Measurements from ENCODE around the gene MITF.

MITF gene

DNA sequence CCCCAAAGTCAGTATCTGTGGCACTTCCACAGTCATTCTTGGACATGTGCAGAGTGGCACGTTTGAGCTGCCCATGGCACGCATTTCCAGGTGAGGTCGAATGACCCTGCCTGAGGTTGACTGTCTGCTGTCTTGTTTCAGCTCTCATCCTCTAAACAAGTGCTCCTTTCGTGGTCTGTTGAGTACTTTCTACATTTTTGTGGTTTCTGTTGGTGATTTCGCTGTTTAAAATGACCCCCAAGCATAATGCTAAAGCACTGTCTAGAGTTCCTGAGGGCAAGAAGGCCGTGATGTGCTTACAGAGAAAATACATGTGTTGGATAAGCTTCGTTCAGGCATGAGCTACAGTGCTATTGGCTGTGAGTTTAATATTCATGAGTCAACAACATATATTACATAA is 220.3 kb downstream of the MITF start:
- no peak for TF ChIP-seq CTCF (conservative IDR thresholded peaks at IDR 0.05; ENCODE audit: low read depth, low read length)

GRCh38 chr3:69961706-69962439 is 222.6 kb downstream of the MITF start:
- DNase-seq (ENCODE audit: low read depth): no peak
- H3K4me3 ChIP-seq (ENCODE audit: low read depth, low read length): no peak overlapping the region
- no peak for TF ChIP-seq CTCF (conservative IDR thresholded peaks at IDR 0.05; ENCODE audit: low read depth, low read length)

More for the DNA sequence above, 220.3 kb downstream of the MITF start:
- no peak overlapping the region for H3K4me3 ChIP-seq (ENCODE audit: low read depth, low read length)
- no peak for DNase-seq (ENCODE audit: low read depth)

- DNase-seq (ENCODE audit: low read depth): no peak
- H3K4me3 ChIP-seq (ENCODE audit: low read depth, low read length): no peak overlapping the region
- TF ChIP-seq CTCF (conservative IDR thresholded peaks at IDR 0.05; ENCODE audit: low read depth, low read length): no peak
Measured at GRCh38 chr3:69963643-69964042, 224.4 kb downstream of the MITF start.

DNA sequence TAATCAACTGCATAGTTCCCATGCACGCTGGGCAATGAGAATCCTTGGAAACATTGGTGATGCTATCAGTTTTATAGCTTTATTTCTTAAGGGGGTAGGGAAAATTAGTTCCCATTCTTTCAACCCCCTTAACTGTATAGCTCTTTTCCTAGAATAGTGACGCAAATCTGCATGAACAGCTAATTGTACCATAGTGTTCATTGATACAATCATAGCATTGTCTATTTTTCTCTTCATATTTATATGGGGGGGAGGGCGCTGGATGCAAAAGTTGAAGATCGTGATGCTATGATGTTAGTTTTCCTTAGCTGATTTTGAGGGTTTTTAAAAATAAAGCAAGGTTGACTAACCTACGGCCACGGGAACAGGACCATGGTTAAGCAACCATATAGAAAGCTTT is 227.9 kb downstream of the MITF start:
- TF ChIP-seq CTCF (conservative IDR thresholded peaks at IDR 0.05; ENCODE audit: low read depth, low read length): no peak
- no peak overlapping the region for H3K4me3 ChIP-seq (ENCODE audit: low read depth, low read length)
- DNase-seq (ENCODE audit: low read depth): no peak

- TF ChIP-seq CTCF (conservative IDR thresholded peaks at IDR 0.05; ENCODE audit: low read depth, low read length): no peak
- no peak overlapping the region for H3K4me3 ChIP-seq (ENCODE audit: low read depth, low read length)
- no peak for DNase-seq (ENCODE audit: low read depth)
Measured at GRCh38 chr3:69970827-69971226, 231.6 kb downstream of the MITF start.

- DNase-seq (ENCODE audit: low read depth): no peak
- no peak overlapping the region for H3K4me3 ChIP-seq (ENCODE audit: low read depth, low read length)
- TF ChIP-seq CTCF (conservative IDR thresholded peaks at IDR 0.05; ENCODE audit: low read depth, low read length): no peak
Measured at GRCh38 chr3:69972672-69973071, 233.4 kb downstream of the MITF start.

DNA sequence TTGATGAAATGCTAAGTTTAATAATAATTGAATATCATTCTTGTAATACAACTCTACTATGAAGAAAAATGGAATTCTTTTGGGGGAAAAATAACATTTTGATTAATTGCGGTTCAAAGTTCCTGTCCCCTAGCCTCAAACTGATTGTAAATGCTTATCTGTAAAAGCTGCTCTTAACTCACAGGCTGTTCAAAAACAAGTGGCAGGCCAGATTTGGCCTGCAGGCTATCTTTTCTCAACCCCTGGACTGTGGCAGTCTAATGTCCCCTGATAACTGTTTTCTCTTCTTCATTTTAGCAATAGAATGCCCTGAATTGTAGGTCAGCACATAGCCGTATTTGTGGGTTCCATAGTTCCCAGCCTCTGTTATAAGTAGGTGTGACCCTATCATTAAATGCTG is 236.8 kb downstream of the MITF start:
- no peak for TF ChIP-seq CTCF (conservative IDR thresholded peaks at IDR 0.05; ENCODE audit: low read depth, low read length)
- DNase-seq (ENCODE audit: low read depth): no peak
- H3K4me3 ChIP-seq (ENCODE audit: low read depth, low read length): no peak overlapping the region
